Measurements from ENCODE around the gene MTMR3. TPM values are rescaled to one million over a fixed set of nuclear protein-coding genes. Genes with fewer than 3 reads are reported as not detected.

Gene MTMR3
- total RNA-seq, 1 donor from 2014 or later: 51.7 TPM

GRCh38 chr22:30030329-30030728 is 147.4 kb downstream of the MTMR3 start:
- no peak for DNase-seq
- TF ChIP-seq CTCF (IDR thresholded peaks at IDR 0.05; ENCODE audit: partially characterized antibody, unreplicated experiment): no peak
- H3K4me3 Mint-ChIP-seq (ENCODE audit: unreplicated experiment): no peak overlapping the region
- H3K27ac Mint-ChIP-seq (ENCODE audit: unreplicated experiment): no peak overlapping the region
- no peaks in the 10 kb centered on the region for H3K27me3 Mint-ChIP-seq (ENCODE audit: unreplicated experiment)
- no peaks in the 10 kb centered on the region for H3K4me1 Mint-ChIP-seq (ENCODE audit: low read depth, unreplicated experiment)
- peaks cover 2% of the 10 kb centered on the region for H3K9me3 Mint-ChIP-seq (ENCODE audit: unreplicated experiment)
- no peaks in the 10 kb centered on the region for H3K36me3 Mint-ChIP-seq (ENCODE audit: unreplicated experiment)

GRCh38 chr22:30031328-30031727 is 148.4 kb downstream of the MTMR3 start:
- Mint-ChIP-seq H3K9me3 (ENCODE audit: unreplicated experiment) (peaks cover 8% of the 10 kb centered on the region), H3K36me3 (ENCODE audit: unreplicated experiment) (no peaks in the 10 kb centered on the region), H3K27me3 (ENCODE audit: unreplicated experiment) (no peaks in the 10 kb centered on the region), H3K27ac (ENCODE audit: unreplicated experiment) (no peak overlapping the region), H3K4me1 (ENCODE audit: low read depth, unreplicated experiment) (no peaks in the 10 kb centered on the region), H3K4me3 (ENCODE audit: unreplicated experiment) (no peak overlapping the region)
- TF ChIP-seq CTCF (IDR thresholded peaks at IDR 0.05; ENCODE audit: partially characterized antibody, unreplicated experiment): no peak
- DNase-seq: no peak

GRCh38 chr22:30031764-30032455 is 148.9 kb downstream of the MTMR3 start:
- Mint-ChIP-seq H3K4me3 (ENCODE audit: unreplicated experiment) (no peak overlapping the region), H3K27ac (ENCODE audit: unreplicated experiment) (no peak overlapping the region), H3K9me3 (ENCODE audit: unreplicated experiment) (peaks cover 8% of the 10 kb centered on the region), H3K27me3 (ENCODE audit: unreplicated experiment) (no peaks in the 10 kb centered on the region), H3K4me1 (ENCODE audit: low read depth, unreplicated experiment) (no peaks in the 10 kb centered on the region), H3K36me3 (ENCODE audit: unreplicated experiment) (no peaks in the 10 kb centered on the region)
- no peak for DNase-seq
- no peak for TF ChIP-seq CTCF (IDR thresholded peaks at IDR 0.05; ENCODE audit: partially characterized antibody, unreplicated experiment)

GRCh38 chr22:30033137-30033536 is 150.2 kb downstream of the MTMR3 start:
- Mint-ChIP-seq H3K9me3 (ENCODE audit: unreplicated experiment) (peaks cover 8% of the 10 kb centered on the region), H3K4me1 (ENCODE audit: low read depth, unreplicated experiment) (no peaks in the 10 kb centered on the region), H3K27ac (ENCODE audit: unreplicated experiment) (no peak overlapping the region), H3K4me3 (ENCODE audit: unreplicated experiment) (no peak overlapping the region), H3K27me3 (ENCODE audit: unreplicated experiment) (no peaks in the 10 kb centered on the region), H3K36me3 (ENCODE audit: unreplicated experiment) (no peaks in the 10 kb centered on the region)
- no peak for TF ChIP-seq CTCF (IDR thresholded peaks at IDR 0.05; ENCODE audit: partially characterized antibody, unreplicated experiment)
- DNase-seq: no peak

- Mint-ChIP-seq H3K4me3 (ENCODE audit: unreplicated experiment) (no peak overlapping the region), H3K9me3 (ENCODE audit: unreplicated experiment) (peaks cover 8% of the 10 kb centered on the region)
Observed at GRCh38 chr22:30033901-30034300, 150.9 kb downstream of the MTMR3 start.

More at GRCh38 chr22:30033901-30034300, 150.9 kb downstream of the MTMR3 start:
- peaks cover 2% of the 10 kb centered on the region for H3K27me3 Mint-ChIP-seq (ENCODE audit: unreplicated experiment)
- no peak overlapping the region for H3K27ac Mint-ChIP-seq (ENCODE audit: unreplicated experiment)
- H3K4me1 Mint-ChIP-seq (ENCODE audit: low read depth, unreplicated experiment): no peaks in the 10 kb centered on the region
- no peak for DNase-seq
- TF ChIP-seq CTCF (IDR thresholded peaks at IDR 0.05; ENCODE audit: partially characterized antibody, unreplicated experiment): no peak
- H3K36me3 Mint-ChIP-seq (ENCODE audit: unreplicated experiment): no peaks in the 10 kb centered on the region
